HG03571 (cell line): ENCODE results near the gene REEP5.

Experiments
- ATAC-seq: cut with Tn5 transposase; IDR thresholded peaks from one replicate; pipeline ENCODE4 v1.9.1; 2021; ENCODE audit not compliant: unreplicated experiment

Gene REEP5

DNA sequence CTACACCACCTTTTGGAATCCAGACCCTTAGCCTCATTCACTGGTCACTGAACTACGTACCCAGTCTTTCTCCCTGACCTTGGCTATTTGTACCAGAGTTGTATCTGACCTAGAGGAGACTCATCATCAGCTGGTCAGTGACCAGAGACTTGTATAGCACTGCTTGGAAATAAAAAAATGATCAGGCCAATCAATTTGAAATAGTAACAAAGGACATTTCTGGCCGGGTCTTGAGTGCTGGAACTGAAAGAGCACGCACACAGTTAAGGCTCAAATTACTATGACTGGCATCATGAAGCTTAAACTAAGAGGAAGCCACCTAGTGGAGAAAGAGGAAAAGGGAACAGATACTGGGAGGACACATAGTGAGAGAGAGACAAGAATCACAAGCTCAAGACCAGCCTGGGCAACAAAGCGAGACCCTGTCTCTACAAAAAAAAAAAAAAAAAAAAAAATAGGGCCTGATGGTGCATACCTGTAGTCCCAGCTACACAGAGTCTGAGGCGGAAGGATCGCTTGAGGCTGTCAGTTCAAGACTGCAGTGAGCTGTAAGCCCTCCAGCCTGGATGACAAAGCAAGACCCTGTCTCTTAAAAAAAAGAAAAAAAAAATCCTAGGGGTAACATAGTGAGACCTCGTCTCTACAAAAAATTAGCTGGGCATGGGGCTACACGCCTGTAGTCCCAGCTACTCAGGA lies 73.8 kb downstream of the REEP5 start:
- peak; percentile 98 for ATAC-seq

DNA sequence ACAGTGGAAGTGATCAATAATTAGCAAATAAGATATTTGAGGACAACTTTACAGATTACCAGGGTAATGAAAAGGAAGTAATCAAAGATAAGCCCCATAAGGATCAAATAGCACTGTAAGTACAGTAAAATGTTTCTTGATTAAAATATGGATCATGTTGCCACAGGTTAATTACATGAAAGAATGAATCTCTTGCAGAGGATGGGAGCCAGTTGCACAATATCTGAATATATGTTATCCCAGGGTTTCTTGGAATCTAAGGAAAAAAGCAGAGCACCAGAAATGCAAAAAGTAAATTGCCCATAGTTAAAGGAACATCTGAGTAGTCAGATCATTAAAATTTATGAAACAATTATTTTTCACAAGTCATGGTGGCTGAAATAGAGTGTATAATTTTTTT lies 74.7 kb downstream of the REEP5 start:
- ATAC-seq = no peak

DNA sequence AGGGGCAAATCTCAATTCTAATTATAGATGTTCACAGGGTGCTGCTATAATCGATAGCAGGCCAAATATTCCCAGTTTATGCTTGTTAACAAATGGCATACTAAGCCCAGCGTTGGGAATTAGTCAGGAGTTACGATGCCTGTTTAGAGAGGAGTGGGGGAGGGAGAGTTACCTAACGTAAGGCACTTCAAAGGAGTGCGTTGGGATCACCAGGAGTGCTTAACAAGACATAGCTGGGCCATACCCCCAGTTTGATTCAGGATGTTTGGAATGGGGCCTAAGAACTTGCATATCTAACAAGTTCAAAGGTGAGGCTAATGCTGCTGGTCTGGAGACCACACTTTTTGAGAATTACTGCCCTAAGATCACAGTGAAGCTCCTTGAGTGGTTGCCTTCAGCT lies 75.5 kb downstream of the REEP5 start:
- ATAC-seq = no peak

DNA sequence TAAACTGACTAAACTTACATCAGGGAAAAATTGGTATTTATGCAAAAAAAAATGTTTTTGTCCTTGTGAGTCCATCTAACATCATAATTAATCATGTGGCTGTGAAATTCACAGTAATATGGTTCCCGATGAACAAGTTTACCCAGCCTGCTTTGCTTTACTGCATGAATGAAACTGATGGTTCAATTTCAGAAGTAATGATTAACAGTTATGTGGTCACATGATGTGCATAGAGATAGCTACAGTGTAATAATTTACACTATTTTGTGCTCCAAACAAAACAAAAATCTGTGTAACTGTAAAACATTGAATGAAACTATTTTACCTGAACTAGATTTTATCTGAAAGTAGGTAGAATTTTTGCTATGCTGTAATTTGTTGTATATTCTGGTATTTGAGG lies 77.5 kb downstream of the REEP5 start:
- no peak for ATAC-seq

DNA sequence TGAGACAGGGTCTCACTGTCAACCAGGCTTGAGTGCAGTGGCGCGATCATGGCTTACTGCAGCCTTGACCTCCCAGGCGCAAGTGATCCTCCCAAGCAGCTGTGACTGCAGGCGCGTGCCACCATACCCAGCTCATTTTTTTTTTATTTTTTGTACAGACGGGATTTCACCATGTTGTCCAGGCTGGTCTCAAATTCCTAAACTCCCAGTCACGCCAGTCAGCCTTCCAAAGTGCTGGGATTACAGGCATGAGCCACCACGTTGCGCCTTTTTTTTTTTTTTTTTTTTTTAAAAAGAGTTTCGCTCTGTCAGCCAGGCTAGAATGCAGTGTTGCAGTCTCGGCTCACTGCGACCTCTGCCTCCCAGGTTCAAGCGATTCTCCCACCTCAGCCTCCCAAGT lies 88.1 kb downstream of the REEP5 start:
- no peak for ATAC-seq

DNA sequence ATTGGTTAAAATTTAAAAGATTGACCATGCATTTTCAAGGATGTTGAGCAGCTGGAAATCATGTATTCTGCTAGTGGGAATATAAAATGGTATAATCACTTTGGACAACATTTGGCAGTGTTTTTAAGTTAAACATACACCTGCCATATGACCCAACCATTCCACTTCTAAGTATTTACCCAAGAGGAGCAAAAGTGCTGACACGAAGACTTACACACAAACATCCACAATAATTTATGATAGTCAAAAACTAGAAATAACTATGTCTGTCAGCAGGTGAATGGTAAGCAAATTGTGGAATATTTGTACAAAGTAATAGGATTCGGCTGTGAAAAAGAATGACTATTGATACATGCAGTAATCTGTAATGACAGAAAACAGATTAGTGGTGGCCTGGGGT lies 91.6 kb downstream of the REEP5 start:
- ATAC-seq = no peak
